Measurements from ENCODE around the gene SIRT1.
"Not testable (repeated sequence)": the region's sequence is repeated elsewhere in the genome, so short reads cannot be mapped to it uniquely, and the experiment has no call there.

Gene SIRT1

GRCh38 chr10:67878133-67878532, 6.3 kb upstream of the SIRT1 start:
- no peak for DNase-seq

- DNase-seq, result no peak
These were observed 645 bp upstream of the SIRT1 start for GRCh38 chr10:67883710-67884312.

GRCh38 chr10:67884842-67885670, 600 bp downstream of the SIRT1 start:
- peak; percentile 84 for DNase-seq

GRCh38 chr10:67893637-67894036, 9.2 kb downstream of the SIRT1 start:
- no peak for DNase-seq

- DNase-seq, result no peak
These were observed 19.1 kb downstream of the SIRT1 start for GRCh38 chr10:67903581-67903980.

GRCh38 chr10:67912331-67912946, 28.0 kb downstream of the SIRT1 start:
- DNase-seq, result no peak

- no peak for DNase-seq
These were observed 30.4 kb downstream of the SIRT1 start for GRCh38 chr10:67914777-67915340.

- no peak for DNase-seq
These were observed 32.7 kb downstream of the SIRT1 start for GRCh38 chr10:67917169-67917568.

GRCh38 chr10:67917679-67918078, 33.2 kb downstream of the SIRT1 start:
- DNase-seq, result no peak

- DNase-seq, result no peak
These were observed 36.6 kb downstream of the SIRT1 start for GRCh38 chr10:67921065-67921464.

- no peak for DNase-seq
These were observed 39.1 kb downstream of the SIRT1 start for GRCh38 chr10:67923551-67923950.

GRCh38 chr10:67924136-67924535, 39.7 kb downstream of the SIRT1 start:
- no peak for DNase-seq

GRCh38 chr10:67925449-67926005, 41.1 kb downstream of the SIRT1 start:
- DNase-seq, result no peak

- DNase-seq, result no peak
These were observed 42.5 kb downstream of the SIRT1 start for GRCh38 chr10:67926951-67927350.

GRCh38 chr10:67933199-67933598, 48.7 kb downstream of the SIRT1 start:
- DNase-seq, result no peak

- DNase-seq, result no peak
These were observed 49.9 kb downstream of the SIRT1 start for GRCh38 chr10:67934336-67934735.

- DNase-seq, result no peak
These were observed 50.8 kb downstream of the SIRT1 start for GRCh38 chr10:67935223-67935622.

GRCh38 chr10:67936416-67936815, 52.0 kb downstream of the SIRT1 start:
- DNase-seq, result no peak

GRCh38 chr10:67943917-67944316, 59.5 kb downstream of the SIRT1 start:
- DNase-seq, result no peak

GRCh38 chr10:67955614-67956013, 71.2 kb downstream of the SIRT1 start:
- no peak for DNase-seq

- DNase-seq, result no peak
These were observed 75.5 kb downstream of the SIRT1 start for GRCh38 chr10:67959839-67960476.

GRCh38 chr10:67965456-67965855, 81.0 kb downstream of the SIRT1 start:
- no peak for DNase-seq

GRCh38 chr10:67966035-67966434, 81.6 kb downstream of the SIRT1 start:
- not testable (repeated sequence) for DNase-seq
